ENCODE results near the gene ZNF592. TPM values are rescaled to one million over a fixed set of nuclear protein-coding genes. Genes with fewer than 3 reads are reported as not detected.
A peak's percentile ranks its signal among the peaks of the same experiment; 100 is the strongest.
"Not testable (repeated sequence)": the region's sequence is repeated elsewhere in the genome, so short reads cannot be mapped to it uniquely, and the experiment has no call there.

The ZNF592 gene
- total RNA-seq, 3 donors from 2014 or later: 29.4 to 35.3 (median 33.4) TPM

- TF ChIP-seq CTCF (IDR thresholded peaks at IDR 0.05): no peak
- ATAC-seq (no peak), DNase-seq (no peak)
- H3K9me3 ChIP-seq: peaks cover 11% of the 10 kb centered on the region
- H3K4me3 ChIP-seq: no peak overlapping the region
- peaks cover 8% of the 10 kb centered on the region for H3K4me1 ChIP-seq (ENCODE audit: low read depth)
- no peaks in the 10 kb centered on the region for H3K36me3 ChIP-seq (ENCODE audit: low read depth)
- intact Hi-C loops (cut with DNase I, micrococcal nuclease): no loop called here
These were observed 96.6 kb downstream of the ZNF592 start for GRCh38 chr15:84844964-84845363.

- DNase-seq (peak in 2 of 3 donors; percentile 72 to 87), ATAC-seq (peak; percentile 80)
- H3K36me3 ChIP-seq (ENCODE audit: low read depth); H3K4me3 ChIP-seq; intact Hi-C loops (cut with DNase I, micrococcal nuclease); H3K4me1 ChIP-seq (ENCODE audit: low read depth): not testable (repeated sequence)
- peak; percentile 61 for TF ChIP-seq CTCF (IDR thresholded peaks at IDR 0.05)
- H3K9me3 ChIP-seq: peaks cover 11% of the 10 kb centered on the region
These were observed 97.2 kb downstream of the ZNF592 start for GRCh38 chr15:84845631-84846030.

- peaks cover 11% of the 10 kb centered on the region for H3K9me3 ChIP-seq
- intact Hi-C loops (cut with DNase I, micrococcal nuclease): no loop called here
- DNase-seq (no peak), ATAC-seq (no peak)
- no peaks in the 10 kb centered on the region for H3K36me3 ChIP-seq (ENCODE audit: low read depth)
- no peaks in the 10 kb centered on the region for H3K4me1 ChIP-seq (ENCODE audit: low read depth)
- no peak for TF ChIP-seq CTCF (IDR thresholded peaks at IDR 0.05)
- H3K4me3 ChIP-seq: no peak overlapping the region
These were observed 97.9 kb downstream of the ZNF592 start for GRCh38 chr15:84846269-84846668.

- H3K4me3 ChIP-seq: no peak overlapping the region
- TF ChIP-seq CTCF (IDR thresholded peaks at IDR 0.05): no peak
- intact Hi-C loops (cut with DNase I, micrococcal nuclease): no loop called here
These were observed 99.0 kb downstream of the ZNF592 start for GRCh38 chr15:84847382-84847781.

GRCh38 chr15:84852212-84852611 lies 103.8 kb downstream of the ZNF592 start:
- ATAC-seq (peak; percentile 63), DNase-seq (no peak)
- Histone ChIP-seq H3K4me1 (ENCODE audit: low read depth) (no peaks in the 10 kb centered on the region), H3K36me3 (ENCODE audit: low read depth) (no peaks in the 10 kb centered on the region), H3K9me3 (peaks cover 4% of the 10 kb centered on the region), H3K4me3 (no peak overlapping the region)
- no peak for TF ChIP-seq CTCF (IDR thresholded peaks at IDR 0.05)
- intact Hi-C loops (cut with DNase I, micrococcal nuclease): no loop called here

More at GRCh38 chr15:84847382-84847781, 99.0 kb downstream of the ZNF592 start:
- Histone ChIP-seq H3K9me3 (peaks cover 11% of the 10 kb centered on the region), H3K36me3 (ENCODE audit: low read depth) (no peaks in the 10 kb centered on the region), H3K4me1 (ENCODE audit: low read depth) (no peaks in the 10 kb centered on the region)
- no peak for DNase-seq
- ATAC-seq: no peak

- TF ChIP-seq CTCF (IDR thresholded peaks at IDR 0.05): no peak
- no peaks in the 10 kb centered on the region for H3K9me3 ChIP-seq
- ATAC-seq: no peak
- no peak for DNase-seq
- H3K36me3 ChIP-seq (ENCODE audit: low read depth): no peaks in the 10 kb centered on the region
- H3K4me3 ChIP-seq: no peak overlapping the region
- intact Hi-C loops (cut with DNase I, micrococcal nuclease): no loop called here
- H3K4me1 ChIP-seq (ENCODE audit: low read depth): no peaks in the 10 kb centered on the region
These were observed 106.7 kb downstream of the ZNF592 start for GRCh38 chr15:84855136-84855535.

Data from mucosa of descending colon (tissue), 3 donors.